ENCODE measurements around the gene PROCA1. TPM values are rescaled to one million over a fixed set of nuclear protein-coding genes. Genes with fewer than 3 reads are reported as not detected.

PROCA1 gene
- total and polyA plus RNA-seq, 9 of the 15 experiments (the other 6 are each of a cell fraction or from before 2014, with no cell fraction given) = 0.78 to 16.2 (median 5.6) TPM

DNA sequence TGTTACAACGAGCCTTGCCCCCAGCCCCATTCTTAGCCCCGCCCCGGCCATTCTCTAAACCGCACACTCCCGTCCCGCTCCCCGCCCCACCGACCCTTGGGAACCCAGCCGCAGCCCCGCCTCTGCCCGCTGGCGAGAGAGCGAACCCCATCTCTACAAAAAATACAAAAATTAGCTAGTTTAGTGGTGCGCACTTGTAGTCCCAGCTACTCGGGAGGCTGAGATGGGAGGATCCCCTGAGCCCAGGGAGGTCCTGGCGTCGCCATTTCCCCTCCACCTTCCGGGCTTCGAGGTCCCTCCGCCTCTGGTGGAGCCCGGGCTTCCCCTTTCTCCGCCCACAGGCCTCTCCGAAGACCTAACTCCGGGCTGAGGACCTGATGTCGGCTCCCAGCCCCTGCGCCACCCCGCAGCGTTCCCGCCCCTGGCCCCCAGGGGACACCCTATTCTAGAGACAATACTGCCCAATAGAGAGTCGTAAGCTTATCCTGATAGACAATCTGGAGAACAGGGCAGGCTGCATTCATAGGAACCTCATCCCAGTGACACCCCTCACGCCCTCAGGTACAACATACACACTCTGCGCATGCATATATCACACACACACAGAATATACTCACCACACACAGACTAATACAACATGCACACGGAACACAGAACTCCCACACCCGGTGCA lies 480 bp upstream of the PROCA1 start (continued):
- TF ChIP-seq, protein P1, sequence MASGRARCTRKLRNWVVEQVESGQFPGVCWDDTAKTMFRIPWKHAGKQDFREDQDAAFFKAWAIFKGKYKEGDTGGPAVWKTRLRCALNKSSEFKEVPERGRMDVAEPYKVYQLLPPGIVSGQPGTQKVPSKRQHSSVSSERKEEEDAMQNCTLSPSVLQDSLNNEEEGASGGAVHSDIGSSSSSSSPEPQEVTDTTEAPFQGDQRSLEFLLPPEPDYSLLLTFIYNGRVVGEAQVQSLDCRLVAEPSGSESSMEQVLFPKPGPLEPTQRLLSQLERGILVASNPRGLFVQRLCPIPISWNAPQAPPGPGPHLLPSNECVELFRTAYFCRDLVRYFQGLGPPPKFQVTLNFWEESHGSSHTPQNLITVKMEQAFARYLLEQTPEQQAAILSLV (tag; IDR thresholded peaks at IDR 0.05) = no peak
- TF ChIP-seq ZNF316 (IDR thresholded peaks at IDR 0.05) = no peak
- no peak for TF ChIP-seq NR1H2 (CRISPR knock-in tag; IDR thresholded peaks at IDR 0.05)
- TF ChIP-seq PCBP2 (IDR thresholded peaks at IDR 0.05; ENCODE audit: low read depth, low read length, poor library complexity, severe bottlenecking) = no peak
- no peak; the same call in 1 of the 2 replicates for TF ChIP-seq SOX6 (IDR thresholded peaks at IDR 0.05)
- TF ChIP-seq HNRNPL (IDR thresholded peaks at IDR 0.05; ENCODE audit: low read depth, low read length) = no peak
- no peak for TF ChIP-seq TRIM28 (IDR thresholded peaks at IDR 0.05)
- TF ChIP-seq, protein P2, sequence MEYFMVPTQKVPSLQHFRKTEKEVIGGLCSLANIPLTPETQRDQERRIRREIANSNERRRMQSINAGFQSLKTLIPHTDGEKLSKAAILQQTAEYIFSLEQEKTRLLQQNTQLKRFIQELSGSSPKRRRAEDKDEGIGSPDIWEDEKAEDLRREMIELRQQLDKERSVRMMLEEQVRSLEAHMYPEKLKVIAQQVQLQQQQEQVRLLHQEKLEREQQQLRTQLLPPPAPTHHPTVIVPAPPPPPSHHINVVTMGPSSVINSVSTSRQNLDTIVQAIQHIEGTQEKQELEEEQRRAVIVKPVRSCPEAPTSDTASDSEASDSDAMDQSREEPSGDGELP (CRISPR knock-in tag; IDR thresholded peaks at IDR 0.05; ENCODE audit: borderline replicate concordance) = no peak
- no peak; the same call in 1 of the 2 replicates for TF ChIP-seq BHLHE40 (IDR thresholded peaks at IDR 0.05; ENCODE audit: low read length)
- TF ChIP-seq, protein P3, sequence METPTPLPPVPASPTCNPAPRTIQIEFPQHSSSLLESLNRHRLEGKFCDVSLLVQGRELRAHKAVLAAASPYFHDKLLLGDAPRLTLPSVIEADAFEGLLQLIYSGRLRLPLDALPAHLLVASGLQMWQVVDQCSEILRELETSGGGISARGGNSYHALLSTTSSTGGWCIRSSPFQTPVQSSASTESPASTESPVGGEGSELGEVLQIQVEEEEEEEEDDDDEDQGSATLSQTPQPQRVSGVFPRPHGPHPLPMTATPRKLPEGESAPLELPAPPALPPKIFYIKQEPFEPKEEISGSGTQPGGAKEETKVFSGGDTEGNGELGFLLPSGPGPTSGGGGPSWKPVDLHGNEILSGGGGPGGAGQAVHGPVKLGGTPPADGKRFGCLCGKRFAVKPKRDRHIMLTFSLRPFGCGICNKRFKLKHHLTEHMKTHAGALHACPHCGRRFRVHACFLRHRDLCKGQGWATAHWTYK (CRISPR knock-in tag; IDR thresholded peaks at IDR 0.05) = no peak
- no peak for TF ChIP-seq SIN3B (IDR thresholded peaks at IDR 0.05; ENCODE audit: low read depth)
- TF ChIP-seq, protein P4, sequence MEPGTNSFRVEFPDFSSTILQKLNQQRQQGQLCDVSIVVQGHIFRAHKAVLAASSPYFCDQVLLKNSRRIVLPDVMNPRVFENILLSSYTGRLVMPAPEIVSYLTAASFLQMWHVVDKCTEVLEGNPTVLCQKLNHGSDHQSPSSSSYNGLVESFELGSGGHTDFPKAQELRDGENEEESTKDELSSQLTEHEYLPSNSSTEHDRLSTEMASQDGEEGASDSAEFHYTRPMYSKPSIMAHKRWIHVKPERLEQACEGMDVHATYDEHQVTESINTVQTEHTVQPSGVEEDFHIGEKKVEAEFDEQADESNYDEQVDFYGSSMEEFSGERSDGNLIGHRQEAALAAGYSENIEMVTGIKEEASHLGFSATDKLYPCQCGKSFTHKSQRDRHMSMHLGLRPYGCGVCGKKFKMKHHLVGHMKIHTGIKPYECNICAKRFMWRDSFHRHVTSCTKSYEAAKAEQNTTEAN (CRISPR knock-in tag; IDR thresholded peaks at IDR 0.05) = no peak
- TF ChIP-seq, protein P5, sequence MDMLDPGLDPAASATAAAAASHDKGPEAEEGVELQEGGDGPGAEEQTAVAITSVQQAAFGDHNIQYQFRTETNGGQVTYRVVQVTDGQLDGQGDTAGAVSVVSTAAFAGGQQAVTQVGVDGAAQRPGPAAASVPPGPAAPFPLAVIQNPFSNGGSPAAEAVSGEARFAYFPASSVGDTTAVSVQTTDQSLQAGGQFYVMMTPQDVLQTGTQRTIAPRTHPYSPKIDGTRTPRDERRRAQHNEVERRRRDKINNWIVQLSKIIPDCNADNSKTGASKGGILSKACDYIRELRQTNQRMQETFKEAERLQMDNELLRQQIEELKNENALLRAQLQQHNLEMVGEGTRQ (CRISPR knock-in tag; IDR thresholded peaks at IDR 0.05) = no peak
- TF ChIP-seq, protein P6, sequence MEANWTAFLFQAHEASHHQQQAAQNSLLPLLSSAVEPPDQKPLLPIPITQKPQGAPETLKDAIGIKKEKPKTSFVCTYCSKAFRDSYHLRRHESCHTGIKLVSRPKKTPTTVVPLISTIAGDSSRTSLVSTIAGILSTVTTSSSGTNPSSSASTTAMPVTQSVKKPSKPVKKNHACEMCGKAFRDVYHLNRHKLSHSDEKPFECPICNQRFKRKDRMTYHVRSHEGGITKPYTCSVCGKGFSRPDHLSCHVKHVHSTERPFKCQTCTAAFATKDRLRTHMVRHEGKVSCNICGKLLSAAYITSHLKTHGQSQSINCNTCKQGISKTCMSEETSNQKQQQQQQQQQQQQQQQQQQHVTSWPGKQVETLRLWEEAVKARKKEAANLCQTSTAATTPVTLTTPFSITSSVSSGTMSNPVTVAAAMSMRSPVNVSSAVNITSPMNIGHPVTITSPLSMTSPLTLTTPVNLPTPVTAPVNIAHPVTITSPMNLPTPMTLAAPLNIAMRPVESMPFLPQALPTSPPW (CRISPR knock-in tag; IDR thresholded peaks at IDR 0.05) = no peak
- TF ChIP-seq, protein P7, sequence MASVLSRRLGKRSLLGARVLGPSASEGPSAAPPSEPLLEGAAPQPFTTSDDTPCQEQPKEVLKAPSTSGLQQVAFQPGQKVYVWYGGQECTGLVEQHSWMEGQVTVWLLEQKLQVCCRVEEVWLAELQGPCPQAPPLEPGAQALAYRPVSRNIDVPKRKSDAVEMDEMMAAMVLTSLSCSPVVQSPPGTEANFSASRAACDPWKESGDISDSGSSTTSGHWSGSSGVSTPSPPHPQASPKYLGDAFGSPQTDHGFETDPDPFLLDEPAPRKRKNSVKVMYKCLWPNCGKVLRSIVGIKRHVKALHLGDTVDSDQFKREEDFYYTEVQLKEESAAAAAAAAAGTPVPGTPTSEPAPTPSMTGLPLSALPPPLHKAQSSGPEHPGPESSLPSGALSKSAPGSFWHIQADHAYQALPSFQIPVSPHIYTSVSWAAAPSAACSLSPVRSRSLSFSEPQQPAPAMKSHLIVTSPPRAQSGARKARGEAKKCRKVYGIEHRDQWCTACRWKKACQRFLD (CRISPR knock-in tag; IDR thresholded peaks at IDR 0.05) = no peak
- no peak for TF ChIP-seq PHTF2 (CRISPR knock-in tag; IDR thresholded peaks at IDR 0.05)
- TF ChIP-seq, protein P8, sequence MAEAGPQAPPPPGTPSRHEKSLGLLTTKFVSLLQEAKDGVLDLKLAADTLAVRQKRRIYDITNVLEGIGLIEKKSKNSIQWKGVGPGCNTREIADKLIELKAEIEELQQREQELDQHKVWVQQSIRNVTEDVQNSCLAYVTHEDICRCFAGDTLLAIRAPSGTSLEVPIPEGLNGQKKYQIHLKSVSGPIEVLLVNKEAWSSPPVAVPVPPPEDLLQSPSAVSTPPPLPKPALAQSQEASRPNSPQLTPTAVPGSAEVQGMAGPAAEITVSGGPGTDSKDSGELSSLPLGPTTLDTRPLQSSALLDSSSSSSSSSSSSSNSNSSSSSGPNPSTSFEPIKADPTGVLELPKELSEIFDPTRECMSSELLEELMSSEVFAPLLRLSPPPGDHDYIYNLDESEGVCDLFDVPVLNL (CRISPR knock-in tag; IDR thresholded peaks at IDR 0.05; ENCODE audit: low read depth) = no peak
- no peak for TF ChIP-seq SRSF7 (optimal IDR thresholded peaks at IDR 0.05; ENCODE audit: low read depth, low read length)
- TF ChIP-seq TSC22D4 (tag; IDR thresholded peaks at IDR 0.05) = no peak
